ENCODE data around the gene FYCO1.

DNA sequence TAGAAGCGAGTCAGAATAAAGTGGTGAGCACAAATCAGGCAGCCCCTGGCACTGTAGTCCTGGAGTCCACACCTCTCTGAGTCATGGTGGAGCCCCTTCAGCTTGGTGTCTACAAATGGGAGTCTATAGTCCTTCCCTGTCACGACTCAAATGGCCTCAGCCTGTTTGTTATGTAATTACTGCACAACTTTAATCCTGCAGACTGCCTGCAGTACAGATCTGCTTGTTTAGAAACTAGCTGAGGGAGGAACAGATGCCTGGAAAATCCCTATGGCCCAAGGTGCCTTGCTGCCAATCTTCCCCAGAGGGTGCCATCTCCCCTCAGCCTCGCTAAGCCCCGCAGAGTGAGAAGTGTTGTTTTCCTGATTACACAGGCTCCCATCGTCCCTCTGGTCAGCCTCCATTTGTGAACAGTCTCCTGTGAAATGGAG lies 56.3 kb downstream of the FYCO1 start:
- TF ChIP-seq CTCF (IDR thresholded peaks at IDR 0.05 in 8 of 11, conservative IDR thresholded peaks at IDR 0.05 in 3 of 11), result no peak
- TF ChIP-seq POLR2A (IDR thresholded peaks at IDR 0.05), result no peak
